RWPE2 (cell line): ENCODE data around the gene KAT7.

Experiments used
- ATAC-seq: fragments of 200-7000 bp; cut with Tn5 transposase; 3 replicates; pipeline ENCODE4 v1.9.1; 2021; ENCODE audit warnings: low read depth
- DNase-seq: peaks from one replicate; pipeline ENCODE4 v3.0.0-alpha.2; 2020; ENCODE audit warnings: low spot score
- H3K27ac ChIP-seq: fragments of 450-650 bp; 2 replicates; pipeline ENCODE4 v1.5.1; 2017; ENCODE audit warnings: mild to moderate bottlenecking; ENCODE audit not compliant: poor library complexity, severe bottlenecking
- H3K27me3 ChIP-seq: fragments of 250-450 bp; sonication (Bioruptor Pico); 2 replicates; pipeline ENCODE4 v1.5.1; 2021; ENCODE audit warnings: mild to moderate bottlenecking, moderate library complexity; ENCODE audit not compliant: insufficient read depth, poor library complexity, severe bottlenecking
- H3K36me3 ChIP-seq: fragments of 250-450 bp; sonication (Bioruptor Pico); 2 replicates; pipeline ENCODE4 v1.5.1; 2020; ENCODE audit warnings: low read depth, mild to moderate bottlenecking, moderate library complexity
- H3K4me1 ChIP-seq: fragments of 250-450 bp; sonication (Bioruptor Pico); 2 replicates; pipeline ENCODE4 v1.5.1; 2021; ENCODE audit warnings: mild to moderate bottlenecking, moderate library complexity; ENCODE audit not compliant: insufficient read depth, poor library complexity, severe bottlenecking
- H3K4me3 ChIP-seq: fragments of 250-450 bp; sonication (Bioruptor Pico); 2 replicates; pipeline ENCODE4 v1.5.1; 2021; ENCODE audit warnings: mild to moderate bottlenecking, moderate library complexity; ENCODE audit not compliant: severe bottlenecking
- H3K9me3 ChIP-seq: fragments of 250-450 bp; sonication (Bioruptor Pico); 2 replicates; pipeline ENCODE4 v1.5.1; 2021; ENCODE audit warnings: mild to moderate bottlenecking, moderate library complexity; ENCODE audit not compliant: severe bottlenecking
- TF ChIP-seq, protein P1 (sequence below): fragments of 450-650 bp; IDR thresholded peaks from one replicate; pipeline ENCODE4 v1.5.1; 2017; ENCODE audit warnings: mild to moderate bottlenecking, moderate library complexity; ENCODE audit not compliant: poor library complexity, severe bottlenecking

KAT7 gene

DNA sequence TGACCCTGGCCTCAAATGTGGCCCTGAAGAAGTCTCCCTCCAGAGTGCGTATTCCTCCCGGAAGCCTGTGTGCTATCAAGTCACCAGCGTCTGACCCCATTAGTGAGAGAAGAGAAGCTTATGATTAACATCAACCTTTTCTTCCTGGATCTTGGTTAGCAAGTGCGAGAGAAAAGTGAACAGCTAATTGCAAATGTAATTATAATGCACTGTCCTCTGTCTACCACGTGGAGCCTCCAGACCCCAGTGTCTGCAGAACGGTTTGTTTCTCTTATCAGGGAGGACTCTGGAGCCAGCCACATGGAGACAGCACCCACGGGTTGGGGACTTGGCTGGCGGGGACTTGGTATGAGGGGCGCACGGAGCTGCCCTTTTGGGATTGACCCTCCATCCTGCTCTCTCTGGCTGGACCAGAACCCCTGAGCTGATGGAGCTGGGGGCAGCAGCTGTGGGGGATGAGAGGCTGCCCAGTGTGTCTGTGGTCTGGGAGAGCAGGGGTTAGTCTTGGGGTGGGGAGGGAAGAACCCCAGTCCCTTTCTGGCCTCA is 65.1 kb downstream of the KAT7 start:
- Histone ChIP-seq H3K9me3 (no peaks in the 10 kb centered on the region), H3K4me1 (no peaks in the 10 kb centered on the region), H3K27me3 (peaks cover 19% of the 10 kb centered on the region), H3K36me3 (no peaks in the 10 kb centered on the region), H3K4me3 (no peak overlapping the region), H3K27ac (no peak overlapping the region)
- DNase-seq (no peak), ATAC-seq (no peak)
- TF ChIP-seq, protein P1, sequence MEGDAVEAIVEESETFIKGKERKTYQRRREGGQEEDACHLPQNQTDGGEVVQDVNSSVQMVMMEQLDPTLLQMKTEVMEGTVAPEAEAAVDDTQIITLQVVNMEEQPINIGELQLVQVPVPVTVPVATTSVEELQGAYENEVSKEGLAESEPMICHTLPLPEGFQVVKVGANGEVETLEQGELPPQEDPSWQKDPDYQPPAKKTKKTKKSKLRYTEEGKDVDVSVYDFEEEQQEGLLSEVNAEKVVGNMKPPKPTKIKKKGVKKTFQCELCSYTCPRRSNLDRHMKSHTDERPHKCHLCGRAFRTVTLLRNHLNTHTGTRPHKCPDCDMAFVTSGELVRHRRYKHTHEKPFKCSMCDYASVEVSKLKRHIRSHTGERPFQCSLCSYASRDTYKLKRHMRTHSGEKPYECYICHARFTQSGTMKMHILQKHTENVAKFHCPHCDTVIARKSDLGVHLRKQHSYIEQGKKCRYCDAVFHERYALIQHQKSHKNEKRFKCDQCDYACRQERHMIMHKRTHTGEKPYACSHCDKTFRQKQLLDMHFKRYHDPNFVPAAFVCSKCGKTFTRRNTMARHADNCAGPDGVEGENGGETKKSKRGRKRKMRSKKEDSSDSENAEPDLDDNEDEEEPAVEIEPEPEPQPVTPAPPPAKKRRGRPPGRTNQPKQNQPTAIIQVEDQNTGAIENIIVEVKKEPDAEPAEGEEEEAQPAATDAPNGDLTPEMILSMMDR, result no peak

DNA sequence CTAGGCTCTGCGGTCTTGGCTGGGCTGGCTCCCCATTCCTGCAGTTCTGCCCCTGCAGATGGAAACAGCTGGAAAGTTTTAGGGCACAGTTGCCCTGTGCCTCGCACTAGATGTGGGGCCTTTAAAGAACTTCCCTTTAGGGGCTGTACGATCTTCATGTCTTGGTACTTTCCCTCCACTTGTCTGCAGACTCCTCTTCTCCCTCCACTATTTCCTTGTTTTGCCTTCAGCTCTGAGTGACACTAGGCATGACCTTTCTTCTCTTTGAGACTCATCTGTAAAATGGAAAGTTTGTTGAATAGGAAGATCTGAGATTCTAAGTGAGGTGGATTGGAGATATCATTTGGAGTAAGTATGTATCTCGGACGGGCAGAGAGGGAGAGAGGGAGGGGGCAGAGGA is 65.6 kb downstream of the KAT7 start:
- H3K4me3 ChIP-seq, result no peak overlapping the region
- no peaks in the 10 kb centered on the region for H3K4me1 ChIP-seq
- H3K27ac ChIP-seq, result no peak overlapping the region
- TF ChIP-seq, protein P1, result no peak
- no peaks in the 10 kb centered on the region for H3K9me3 ChIP-seq
- no peaks in the 10 kb centered on the region for H3K36me3 ChIP-seq
- ATAC-seq, result no peak
- peaks cover 19% of the 10 kb centered on the region for H3K27me3 ChIP-seq
- no peak for DNase-seq

DNA sequence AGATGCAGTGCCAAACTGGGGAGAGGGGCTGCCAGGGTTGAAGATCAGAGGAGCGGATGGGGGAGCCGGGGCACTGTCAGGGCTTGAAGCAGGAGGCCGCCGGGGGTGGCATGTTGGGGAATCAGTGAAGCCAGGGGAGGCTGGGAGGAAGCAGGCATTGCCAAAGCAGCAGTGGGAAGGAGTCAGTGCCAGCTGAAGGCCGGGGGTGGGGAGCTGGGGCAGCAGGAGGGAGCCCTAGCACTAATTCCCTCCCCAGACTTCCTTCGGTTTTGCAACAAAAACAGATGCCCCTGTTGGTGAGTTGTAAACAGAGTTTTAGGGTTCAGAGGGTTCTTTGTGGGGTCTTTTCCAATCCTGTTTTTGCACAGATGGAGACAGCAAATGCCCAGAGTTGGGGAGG is 70.3 kb downstream of the KAT7 start:
- H3K4me1 ChIP-seq, result no peaks in the 10 kb centered on the region
- no peaks in the 10 kb centered on the region for H3K9me3 ChIP-seq
- H3K27me3 ChIP-seq, result no peaks in the 10 kb centered on the region
- no peak for ATAC-seq
- H3K27ac ChIP-seq, result no peak overlapping the region
- DNase-seq, result no peak
- H3K36me3 ChIP-seq, result no peaks in the 10 kb centered on the region
- TF ChIP-seq, protein P1, result no peak
- H3K4me3 ChIP-seq, result no peak overlapping the region

DNA sequence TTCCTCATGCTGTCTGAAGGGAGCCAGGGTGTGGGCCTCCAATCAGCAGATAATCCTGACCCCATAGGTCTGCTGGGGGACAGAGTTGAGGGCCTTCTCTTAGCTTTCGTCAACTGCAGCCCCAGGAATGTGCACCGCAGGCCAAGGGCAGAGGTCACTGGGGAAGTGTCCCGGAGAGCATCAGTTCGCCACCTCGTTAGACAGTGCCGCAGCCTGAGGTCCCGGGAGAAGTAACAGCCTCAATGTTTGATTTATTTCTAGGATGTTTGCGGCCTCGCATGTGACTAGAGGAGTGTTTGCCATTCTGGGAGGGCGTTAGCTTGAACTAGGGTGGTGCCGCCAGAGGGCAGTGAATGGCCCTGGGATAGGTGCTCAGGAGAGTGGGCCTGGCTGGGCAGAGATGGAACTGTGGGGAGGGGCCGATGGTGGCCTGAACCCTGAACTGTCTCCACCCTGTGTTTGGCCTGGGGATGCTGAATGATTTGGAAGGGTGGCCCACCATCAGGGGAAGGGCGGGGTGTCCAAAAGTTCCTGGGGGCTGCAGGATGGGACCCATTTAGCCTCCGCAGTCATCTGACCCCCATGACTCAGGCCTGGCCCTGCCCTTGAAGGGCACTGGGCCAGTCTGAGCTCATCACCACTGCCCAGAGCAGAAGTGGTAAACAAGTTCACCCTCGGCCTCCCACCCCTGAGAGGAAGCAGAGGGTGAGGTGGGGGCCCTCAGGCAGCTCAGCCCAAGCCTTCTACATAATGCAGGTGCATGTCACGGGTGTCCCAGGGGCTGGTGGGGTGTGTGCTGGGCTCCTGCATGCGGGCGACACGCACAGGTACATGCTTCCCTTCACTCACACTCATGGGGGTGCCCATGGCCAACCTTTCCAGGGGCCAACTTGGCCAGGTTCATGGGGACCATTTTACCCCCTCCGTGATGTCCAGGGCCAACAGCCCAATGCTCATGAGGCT is 71.8 kb downstream of the KAT7 start:
- H3K9me3 ChIP-seq, result no peaks in the 10 kb centered on the region
- TF ChIP-seq, protein P1, result no peak
- H3K27me3 ChIP-seq, result no peaks in the 10 kb centered on the region
- H3K36me3 ChIP-seq, result no peaks in the 10 kb centered on the region
- DNase-seq (no peak), ATAC-seq (no peak)
- no peak overlapping the region for H3K27ac ChIP-seq
- H3K4me3 ChIP-seq, result no peak overlapping the region
- H3K4me1 ChIP-seq, result no peaks in the 10 kb centered on the region
